GM21723 (cell line): ENCODE results near the gene INPP5K.
"Not testable (repeated sequence)": the region's sequence is repeated elsewhere in the genome, so short reads cannot be mapped to it uniquely, and the experiment has no call there.

ENCODE experiments used
- ATAC-seq: cut with Tn5 transposase; IDR thresholded peaks from one replicate; pipeline ENCODE4 v1.9.1; 2021; ENCODE audit warnings: mild to moderate bottlenecking, moderate library complexity; ENCODE audit not compliant: unreplicated experiment

INPP5K gene

DNA sequence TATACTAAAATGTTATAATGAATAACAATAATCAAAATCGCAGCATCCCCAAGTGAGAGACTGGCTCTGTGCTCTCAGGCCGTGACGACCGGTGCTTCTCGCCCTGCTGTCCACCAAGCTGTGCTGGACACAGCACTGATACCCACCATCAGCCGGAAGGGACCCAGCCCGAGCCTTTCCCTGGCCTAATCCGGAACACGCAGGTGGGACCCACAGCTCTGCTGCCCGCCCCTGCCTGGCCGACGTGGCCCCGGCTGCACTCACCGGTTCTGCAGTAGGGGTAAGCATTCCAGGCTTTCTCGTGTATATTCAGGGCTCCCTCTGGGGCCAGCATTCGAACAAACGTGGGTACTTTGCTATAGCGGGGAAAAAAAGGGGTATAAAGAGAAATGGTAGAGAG lies 31.6 kb upstream of the INPP5K start:
- no peak for ATAC-seq

DNA sequence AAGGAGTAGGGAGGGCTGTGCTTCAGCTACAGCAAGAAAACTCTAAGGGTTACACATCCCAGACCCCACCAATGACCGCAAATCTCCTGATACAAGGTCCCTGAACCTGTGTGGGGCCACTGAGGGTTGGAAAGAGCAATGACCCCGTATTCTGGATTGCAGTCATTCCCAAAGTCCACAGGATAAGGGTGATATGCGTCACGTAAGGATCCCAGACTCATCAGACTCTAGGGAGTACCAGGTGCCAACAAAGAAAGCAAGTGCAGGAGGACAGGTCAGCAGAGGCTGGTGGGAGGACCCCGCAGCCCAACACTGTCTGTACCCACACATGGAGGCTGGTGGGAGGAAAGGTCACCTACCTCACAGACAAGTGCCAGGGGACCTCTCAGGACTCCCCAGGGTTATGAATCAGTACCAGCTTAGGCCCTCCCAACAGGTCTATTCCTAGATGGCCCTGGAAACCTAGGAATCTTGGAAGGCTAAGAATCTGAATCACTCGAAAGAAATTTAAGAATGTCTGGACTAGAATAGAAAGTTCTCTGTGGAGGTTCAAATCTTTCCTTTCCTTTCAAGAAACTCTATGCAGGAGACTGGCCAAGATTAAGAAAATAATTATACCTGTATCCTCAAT lies 30.0 kb upstream of the INPP5K start:
- ATAC-seq = no peak

DNA sequence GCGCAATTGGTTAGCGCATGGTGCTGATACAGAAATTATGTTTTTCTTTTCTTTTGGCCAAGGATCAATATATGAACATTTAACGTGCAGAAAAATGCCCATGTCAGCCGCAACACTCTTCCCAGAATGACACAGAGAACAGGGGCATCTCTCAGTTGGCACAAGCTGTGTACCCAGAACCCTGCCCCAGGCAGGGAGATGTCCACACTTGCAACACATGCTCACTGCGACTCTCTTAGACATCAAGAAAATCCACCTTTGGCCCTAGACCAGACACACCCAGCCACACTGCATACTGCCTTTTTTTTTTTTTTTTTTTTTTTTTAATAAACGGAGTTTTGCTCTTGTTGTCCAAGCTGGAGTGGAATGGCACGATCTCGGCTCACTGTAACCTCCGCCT lies 29.2 kb upstream of the INPP5K start:
- no peak for ATAC-seq

DNA sequence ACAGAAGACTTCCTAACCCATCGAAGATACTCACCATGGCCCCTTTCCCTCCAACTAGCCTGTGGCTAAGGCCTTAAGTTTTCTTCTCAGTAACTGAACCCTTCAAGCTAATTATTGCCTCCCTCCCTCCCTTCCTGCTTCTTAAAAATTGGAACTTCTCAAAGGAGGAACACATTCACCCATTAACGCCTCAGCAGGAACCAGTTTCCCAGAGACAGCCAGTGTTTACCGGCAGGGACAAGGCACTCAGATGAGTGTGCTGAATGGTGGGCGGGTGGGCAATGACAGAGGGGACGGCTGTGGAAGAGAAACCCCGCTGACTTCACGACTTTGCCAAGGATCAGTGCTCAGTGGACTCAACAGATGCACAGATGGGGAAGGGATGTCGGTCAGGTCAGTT lies 25.9 kb upstream of the INPP5K start:
- ATAC-seq = no peak

DNA sequence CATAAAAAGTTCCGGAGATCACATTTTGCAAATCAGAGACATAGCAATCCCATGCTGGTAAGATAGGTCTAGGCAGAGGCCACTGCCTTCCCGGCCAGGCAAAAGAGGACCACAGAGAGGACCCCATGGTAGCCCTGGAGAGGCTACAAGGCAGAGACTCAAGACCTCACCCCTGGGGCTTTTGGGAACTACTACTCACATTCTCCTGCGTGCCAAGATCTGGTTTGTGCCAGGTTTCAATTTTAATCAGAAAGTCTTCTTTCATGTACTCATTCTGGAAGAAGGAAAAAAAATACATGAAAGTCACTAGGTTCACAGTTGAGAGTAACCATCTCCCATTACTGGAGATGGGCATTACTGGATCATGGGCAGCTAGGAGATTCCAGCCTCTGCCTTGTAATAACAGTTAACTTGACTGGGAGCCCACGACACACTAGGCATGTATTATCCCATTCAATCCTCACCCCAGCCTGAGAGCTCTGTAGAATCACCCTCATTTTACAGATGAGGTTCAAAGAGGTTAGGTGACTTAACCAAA lies 25.0 kb upstream of the INPP5K start:
- no peak for ATAC-seq

DNA sequence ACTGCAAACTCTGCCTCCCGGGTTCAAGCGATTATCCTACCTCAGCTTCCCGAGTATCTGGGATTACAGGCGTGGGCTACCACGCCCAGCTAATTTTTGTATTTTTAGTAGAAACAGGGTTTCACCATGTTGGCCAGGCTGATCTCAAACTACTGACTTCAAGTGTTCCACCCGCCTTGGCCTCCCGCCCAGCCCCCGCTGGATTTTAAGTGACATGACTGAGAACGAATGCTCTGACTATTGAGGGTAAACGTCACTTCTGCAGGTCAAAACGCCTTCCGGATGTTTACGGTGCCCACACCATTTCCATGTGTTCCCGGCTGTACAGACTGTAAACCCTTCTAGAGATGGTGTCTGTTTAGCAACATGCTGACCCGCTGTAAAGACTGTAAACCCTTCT lies 23.4 kb upstream of the INPP5K start:
- ATAC-seq = no peak

DNA sequence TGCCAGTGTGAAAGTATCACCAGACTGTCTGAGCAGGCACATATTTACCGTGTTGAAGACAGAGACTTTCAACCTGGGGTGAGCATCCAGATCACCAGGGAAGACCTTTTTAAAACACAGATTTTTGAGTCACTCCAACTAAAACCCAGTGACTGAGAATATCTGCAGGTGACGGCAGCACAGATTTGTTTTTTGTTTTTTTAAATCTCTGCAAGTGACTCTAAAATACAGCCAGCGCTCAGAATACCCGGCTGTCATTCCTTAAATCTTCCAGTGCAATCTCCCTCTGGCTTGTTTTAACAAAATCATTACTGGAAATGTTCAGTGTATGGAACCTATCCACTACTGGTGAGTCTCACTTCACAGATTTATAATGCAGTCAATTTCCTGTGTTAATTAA lies 19.3 kb upstream of the INPP5K start:
- no peak for ATAC-seq

DNA sequence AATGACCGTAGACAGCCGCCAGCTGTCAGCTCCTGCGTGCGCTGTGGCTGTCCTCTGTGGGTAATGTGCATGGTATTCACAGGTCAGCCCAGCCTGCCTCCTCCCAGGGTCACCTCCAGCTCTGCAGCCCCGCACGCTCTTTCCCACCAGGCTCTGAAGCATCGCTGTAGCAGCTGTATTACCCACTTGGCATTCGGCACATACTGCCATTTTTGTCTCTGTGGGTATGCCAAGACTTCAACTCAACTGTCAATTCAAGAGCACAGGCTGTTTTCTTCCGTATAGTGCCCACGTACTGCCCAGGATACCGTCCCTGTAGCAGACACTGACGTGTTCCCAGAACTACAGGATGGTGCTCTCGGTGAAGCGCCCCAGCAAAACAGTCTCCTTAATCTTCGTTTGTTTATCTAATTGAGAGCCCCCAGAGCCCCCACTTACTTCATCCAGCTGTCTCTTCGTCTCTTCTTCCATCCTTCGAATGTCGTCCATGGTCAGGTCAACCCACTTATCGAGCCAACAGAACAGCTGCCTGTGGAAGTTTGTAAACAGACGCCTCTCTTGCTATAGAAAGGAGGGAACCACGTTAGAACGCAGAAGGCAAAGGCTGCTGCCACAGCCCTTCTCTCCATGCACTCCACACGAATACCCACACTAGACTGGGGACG lies 17.4 kb upstream of the INPP5K start:
- ATAC-seq = no peak

DNA sequence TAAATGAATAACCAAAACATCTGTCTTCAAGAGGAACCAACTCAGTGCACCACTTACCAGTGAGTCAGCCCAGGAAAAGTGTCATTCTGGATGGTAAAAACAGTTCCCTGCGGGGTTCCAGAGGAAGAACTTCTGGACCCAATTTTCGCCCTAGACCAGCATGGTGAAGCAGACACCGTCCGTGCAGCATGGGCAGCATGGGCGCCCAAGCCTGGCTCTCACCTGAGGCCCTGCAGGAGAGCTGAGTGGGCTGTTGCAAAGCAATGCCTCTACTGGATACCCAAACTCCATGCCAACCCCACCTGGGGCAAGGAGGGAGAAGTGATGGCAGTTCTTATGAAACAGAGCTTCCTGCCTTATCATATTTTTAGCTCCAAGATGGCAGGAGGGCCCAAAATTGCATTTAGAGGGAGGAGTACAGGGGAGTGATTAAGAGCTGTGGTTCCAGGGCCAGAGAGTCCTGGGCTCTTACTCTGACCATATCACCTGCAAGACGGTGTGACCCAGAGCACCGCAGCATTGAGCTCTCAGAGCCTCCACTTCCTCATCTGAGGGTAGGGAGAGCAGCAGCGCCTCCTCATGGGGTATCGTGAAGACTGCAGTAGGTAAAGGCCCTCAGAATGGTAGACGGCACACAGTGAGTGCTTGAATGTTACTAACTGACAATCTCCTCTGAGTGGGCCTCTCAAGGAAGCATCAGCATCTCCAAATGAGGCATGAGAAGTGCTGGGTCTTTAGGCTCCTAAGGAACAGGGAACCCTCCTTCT lies 16.6 kb upstream of the INPP5K start:
- no peak for ATAC-seq

DNA sequence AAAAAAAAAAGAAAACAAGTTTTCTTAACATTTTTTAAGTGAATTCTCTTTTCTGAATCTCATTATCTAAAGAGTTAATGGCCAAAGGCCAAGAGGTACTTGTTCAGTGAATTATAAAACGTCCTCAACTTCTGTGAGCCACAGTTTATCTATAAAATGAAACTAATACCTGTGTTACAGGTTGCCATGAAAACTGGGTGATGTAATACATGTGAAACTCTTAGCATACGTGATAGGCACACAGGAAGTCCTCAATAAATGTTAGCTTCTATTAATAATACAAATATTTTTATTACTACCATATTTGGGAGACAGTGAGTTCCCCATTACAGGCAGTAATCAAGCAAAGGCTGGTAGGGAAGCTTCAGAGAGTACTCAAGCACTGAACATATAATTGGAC lies 13.5 kb upstream of the INPP5K start:
- ATAC-seq = no peak

DNA sequence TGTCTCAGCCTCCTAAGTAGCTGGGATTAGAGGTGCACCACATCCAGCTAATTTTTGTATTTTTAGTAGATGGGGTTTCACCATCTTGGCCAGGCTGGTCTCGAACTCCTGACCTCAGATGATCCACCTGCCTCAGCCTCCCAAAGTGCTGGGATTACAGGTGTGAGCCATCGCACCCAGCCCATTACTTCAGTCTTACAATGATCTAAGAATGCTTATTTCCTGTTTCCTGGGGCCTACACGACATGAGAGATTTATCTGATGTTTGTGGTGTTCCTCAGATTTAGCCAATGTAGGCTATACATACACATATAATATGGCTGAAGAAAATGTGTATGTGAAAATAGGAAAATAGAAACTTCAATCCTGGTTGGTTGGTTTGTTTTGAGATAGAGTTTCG lies 10.5 kb upstream of the INPP5K start:
- ATAC-seq = not testable (repeated sequence)

DNA sequence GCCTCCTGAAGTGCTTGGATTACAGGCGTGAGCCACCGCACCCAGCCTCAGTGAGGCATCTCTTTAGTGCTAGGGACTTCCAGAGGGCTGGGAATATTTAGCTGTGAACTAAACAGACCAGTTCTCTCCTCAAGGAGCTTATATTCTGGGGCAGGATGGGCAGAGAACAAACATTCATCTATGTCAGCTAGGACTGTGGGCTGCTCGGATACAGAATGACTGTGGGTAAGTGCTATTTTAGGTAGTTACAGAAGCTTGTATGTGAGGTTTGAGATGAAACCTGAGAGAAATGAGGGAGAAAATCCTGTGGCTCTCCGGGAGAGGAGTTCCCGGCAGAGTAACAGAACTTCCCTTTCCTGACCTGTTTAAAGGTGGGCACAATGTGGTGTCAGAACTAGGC lies 6.2 kb upstream of the INPP5K start:
- no peak for ATAC-seq

DNA sequence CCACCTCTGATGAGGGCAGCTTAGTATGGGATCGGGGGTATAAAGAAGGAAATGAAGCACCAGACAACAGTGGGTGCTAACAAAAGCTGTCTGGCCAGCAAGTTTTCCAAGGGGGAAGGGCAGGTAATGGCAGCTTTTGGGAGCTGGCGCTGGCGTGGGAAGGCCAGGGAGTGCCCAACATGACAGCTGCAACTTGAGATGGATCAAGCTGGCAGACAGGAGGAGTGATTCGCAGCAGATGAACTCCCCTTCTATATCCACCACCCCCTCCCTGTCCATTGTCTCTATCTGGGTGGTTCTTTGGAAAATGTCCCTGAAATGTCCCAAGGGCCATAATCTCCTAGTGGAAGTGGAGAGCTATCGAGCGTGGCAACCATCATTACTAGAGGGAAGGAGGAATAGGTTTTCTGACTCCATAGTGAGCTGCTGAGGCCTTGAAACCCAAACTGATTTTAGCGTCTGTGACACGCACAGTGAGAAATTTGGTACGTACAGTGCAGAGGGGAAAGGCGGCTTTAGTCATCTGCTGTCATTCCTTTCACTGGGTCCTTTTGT lies 4.8 kb upstream of the INPP5K start:
- ATAC-seq = no peak

DNA sequence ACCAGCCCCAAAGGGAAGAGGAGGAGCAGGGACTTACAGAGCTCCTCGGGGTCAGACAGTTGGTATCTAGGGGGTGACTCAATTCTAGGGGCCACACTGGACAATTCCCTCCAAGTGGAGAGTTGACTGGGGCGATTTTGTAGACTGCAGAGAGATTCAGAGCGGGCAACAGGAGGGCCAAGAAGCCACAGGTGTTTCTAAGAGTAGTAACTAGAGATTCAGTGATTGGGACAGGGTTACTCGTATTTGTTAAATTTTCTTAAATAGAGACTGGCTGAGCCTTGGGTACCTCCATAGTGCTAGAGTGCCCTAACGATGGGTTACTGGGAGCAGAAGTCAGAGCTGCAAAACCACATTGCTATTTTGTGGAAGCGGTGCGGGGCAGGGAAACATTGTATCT lies 3.3 kb upstream of the INPP5K start:
- no peak for ATAC-seq

DNA sequence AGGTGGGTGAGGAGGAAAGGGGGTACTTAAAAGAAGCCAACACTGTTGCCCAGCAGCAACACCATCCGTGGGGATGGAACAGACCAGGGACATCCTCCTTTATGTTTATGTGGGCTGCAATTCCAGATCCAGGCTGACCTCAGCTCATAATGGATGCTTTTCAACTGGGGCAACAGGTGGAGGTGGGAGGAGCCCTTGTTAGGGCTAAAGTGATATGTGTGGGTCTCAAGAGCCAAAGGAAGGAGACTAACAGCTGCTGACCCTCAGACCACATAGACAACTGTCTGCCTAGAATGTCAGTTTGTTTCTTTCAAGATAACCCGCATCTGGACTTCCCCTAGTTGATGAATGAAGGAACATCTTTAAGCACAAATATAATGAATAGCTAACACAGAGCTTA lies 2.0 kb upstream of the INPP5K start:
- no peak for ATAC-seq

DNA sequence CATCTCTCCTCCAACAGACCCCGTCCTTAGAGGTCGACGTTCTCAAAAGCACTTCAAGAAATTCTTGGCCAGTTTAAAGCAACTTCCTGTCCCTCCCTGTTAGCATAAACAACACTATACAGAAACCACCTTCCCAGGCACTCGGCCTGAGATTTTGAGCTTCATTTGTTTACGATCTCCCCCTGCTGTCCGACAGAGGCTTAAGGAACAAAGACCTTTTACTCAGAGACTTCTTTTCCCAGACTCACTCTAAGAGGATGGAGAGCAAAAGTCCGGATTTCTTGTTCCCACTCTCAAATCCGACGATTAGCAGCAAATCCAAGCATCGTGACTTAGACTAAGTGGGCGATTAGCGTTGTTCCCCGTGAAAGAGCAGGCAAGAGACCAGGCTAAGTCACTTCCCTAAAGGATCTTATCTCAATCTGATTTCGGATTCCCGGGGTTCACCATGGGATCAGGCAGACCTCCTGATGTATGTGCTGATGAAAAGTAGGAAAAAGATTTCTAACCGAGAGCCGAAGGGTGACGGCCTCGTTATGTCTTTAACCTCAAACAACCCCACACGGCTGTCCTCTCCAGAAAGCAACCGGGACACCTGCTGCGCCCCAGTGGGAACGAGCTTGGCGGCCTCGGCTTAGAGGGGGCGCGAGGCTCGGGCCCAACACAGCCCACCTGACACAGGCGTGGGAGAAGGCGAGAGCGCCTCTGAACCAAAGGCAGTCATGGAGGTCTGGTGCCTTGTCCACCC lies 598 bp downstream of the INPP5K start:
- ATAC-seq = no peak

DNA sequence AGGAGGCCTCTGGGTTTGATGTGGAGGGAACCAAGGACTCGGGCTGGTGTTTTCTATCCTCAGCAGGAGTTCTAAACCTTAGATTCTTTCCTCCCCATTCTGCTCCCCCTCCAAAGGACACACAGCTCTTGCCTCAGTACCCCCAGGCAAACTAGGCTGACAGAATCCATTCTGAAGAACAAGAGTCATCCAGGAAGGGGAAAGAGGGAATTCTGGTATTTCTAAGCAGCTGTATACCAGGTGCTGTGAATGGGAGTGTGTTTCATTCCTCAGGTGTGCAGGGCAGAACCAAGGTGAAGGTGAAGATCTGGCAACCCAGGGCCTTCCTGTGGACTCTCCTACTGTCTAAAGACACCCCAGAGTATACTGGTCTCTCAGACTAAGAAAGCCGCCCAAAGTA lies 4.1 kb downstream of the INPP5K start:
- ATAC-seq = no peak

DNA sequence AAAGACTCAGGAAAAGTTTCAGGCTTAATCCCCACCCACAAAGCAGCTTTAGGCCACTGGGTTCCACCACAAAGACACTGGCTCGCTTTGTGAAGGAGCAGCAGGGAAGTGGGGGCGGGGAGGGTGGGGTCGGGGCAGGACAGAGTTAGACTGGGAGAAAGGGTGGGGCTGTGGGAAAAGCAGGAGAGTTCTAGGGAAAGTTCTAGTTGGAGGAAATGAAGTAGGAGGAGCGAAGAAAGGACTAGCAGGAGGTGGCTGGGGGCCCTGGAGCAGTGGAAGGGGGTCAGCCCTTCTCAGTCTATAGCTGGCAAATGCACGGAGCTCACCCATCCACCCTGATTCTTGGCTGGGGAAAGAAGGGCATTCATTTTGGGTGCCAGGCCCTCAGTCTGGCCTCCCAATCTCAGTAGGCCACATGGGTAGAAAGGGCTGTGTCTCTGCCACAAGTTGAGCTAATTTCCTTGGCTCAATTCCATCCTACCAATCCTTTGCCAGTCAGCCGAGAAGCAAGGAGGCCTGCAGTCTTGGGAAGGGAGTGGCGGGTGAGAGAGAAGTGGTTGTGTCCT lies 4.6 kb downstream of the INPP5K start:
- no peak for ATAC-seq

DNA sequence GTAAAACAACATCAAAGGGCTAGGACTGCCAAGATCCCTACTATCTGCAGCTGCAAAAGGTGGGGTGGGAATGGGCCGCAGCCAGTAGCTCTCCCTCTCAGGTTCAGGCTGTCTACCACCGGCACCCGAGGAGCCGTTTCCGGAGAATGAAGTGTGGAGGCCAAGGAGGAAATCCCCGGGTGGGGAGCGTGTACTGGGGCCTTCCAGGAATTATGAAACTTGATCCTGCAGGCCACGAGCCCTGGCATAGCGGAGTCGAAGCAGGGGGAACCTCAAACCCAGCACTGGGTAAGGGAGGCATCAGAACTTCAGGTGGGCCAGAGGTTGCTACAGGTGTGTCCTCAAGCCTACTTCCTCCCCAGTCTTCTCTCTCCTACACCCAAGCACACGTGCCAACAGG lies 5.1 kb downstream of the INPP5K start:
- ATAC-seq = no peak

DNA sequence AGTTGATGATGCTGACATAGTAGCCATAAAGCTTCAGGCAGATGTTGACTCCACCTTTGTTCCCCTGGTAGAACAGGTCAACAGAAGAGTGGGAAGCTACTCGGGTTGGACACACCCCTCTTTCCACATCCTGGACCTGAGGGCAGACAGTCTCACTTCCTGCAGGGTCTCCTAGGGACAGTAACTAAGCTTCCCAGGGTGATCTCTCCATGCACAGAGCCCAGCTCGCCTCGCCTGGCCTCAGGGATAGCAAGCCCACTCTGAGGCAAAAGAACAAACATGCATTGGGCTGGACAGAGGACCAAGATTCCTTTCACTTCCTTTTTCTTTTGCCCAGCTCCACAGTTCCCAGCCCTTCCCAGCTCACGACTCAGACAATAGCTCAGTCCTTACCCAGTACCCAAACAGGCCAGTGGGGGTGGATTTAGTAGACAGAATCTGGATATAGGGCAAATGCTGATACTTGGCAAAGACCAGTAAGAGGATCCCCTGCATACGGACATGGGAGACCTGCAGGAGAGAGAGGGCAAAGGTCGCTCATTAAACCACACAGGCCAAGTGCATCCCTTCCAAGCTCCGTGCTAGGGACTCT lies 7.0 kb downstream of the INPP5K start:
- ATAC-seq = no peak
